ENCODE results near the gene CASP9. TPM values are rescaled to one million over a fixed set of nuclear protein-coding genes. Genes with fewer than 3 reads are reported as not detected.

CASP9 gene
- total and polyA plus RNA-seq, 10 of the 15 experiments (the other 5 are each of a cell fraction or from before 2014, with no cell fraction given), result 2.7 to 14.6 (median 7.6) TPM

GRCh38 chr1:15573477-15573876, 49.5 kb upstream of the CASP9 start:
- Histone ChIP-seq H3K27ac (ENCODE audit: control insufficient read depth, insufficient read depth) (no peak overlapping the region), H3K4me3 (no peak overlapping the region), H3K36me3 (ENCODE audit: control insufficient read depth in 2 of 2, insufficient read depth in 2 of 2, low read length in 1 of 2) (peaks cover 0 to 3% of the 10 kb centered on the region in 2 experiments; a peak in 2 of 4 replicates), H3K79me2 (ENCODE audit: control insufficient read depth, insufficient read depth, low read length) (no peaks in the 10 kb centered on the region), H4K20me1 (ENCODE audit: control insufficient read depth, insufficient read depth) (no peaks in the 10 kb centered on the region), H3K9me3 (replicated peaks; ENCODE audit: control insufficient read depth, insufficient read depth, low read length) (no peaks in the 10 kb centered on the region), H2AFZ (ENCODE audit: control insufficient read depth, low read depth, low read length) (no peak overlapping the region), H3K9ac (ENCODE audit: control insufficient read depth, insufficient read depth, low read length) (no peak overlapping the region), H3K4me1 (ENCODE audit: control insufficient read depth, insufficient read depth, low read length) (peaks cover 8% of the 10 kb centered on the region), H3K4me2 (ENCODE audit: control insufficient read depth, insufficient read depth) (no peak overlapping the region), H3K27me3 (replicated peaks in 1 of 2; ENCODE audit: control insufficient read depth in 2 of 2, insufficient read depth in 2 of 2, low read length in 1 of 2) (no peaks in the 10 kb centered on the region)
- POLR2A ChIA-PET, result no interaction called here
- no peak for TF ChIP-seq CUX1 (IDR thresholded peaks at IDR 0.05; ENCODE audit: insufficient replicate concordance, low read depth, low read length)
- BruUV-seq (replicated peaks), result no TSS peak
- intact Hi-C loops (cut with micrococcal nuclease; ENCODE audit: unreplicated experiment), result no loop called here
- RAD21 ChIA-PET (ENCODE audit: unreplicated experiment), result no interaction called here
- no peak for FAIRE-seq
- no peak for DNase-seq (ENCODE audit: low read depth, low spot score)
- CTCF ChIA-PET, result no interaction called here
- SMC1A ChIA-PET (ENCODE audit: uncharacterized antibody, unreplicated experiment), result interaction anchor here (1.6 kb wide), 1 partner anchor 49 kb away, joined by 3 read pairs; no protein-coding TSS in a partner anchor
- in situ Hi-C loops (cut with MboI), result no loop called here
- WGBS (ENCODE audit: insufficient coverage, insufficient replicate concordance, low lambda C conversion rate, missing lambda C conversion rate), result 96% methylated on average over 9 of the region's 9 CpGs
- ATAC-seq, result no peak

All from GM12878 (cell line).